Embryonic facial prominence (tissue), 1 donor: ENCODE results near the gene SENP1.

ENCODE experiments used
- DNase-seq: peaks from one replicate; pipeline ENCODE4 v3.0.0-alpha.2; 2016; ENCODE audit errors: extremely low spot score

Gene SENP1

DNA sequence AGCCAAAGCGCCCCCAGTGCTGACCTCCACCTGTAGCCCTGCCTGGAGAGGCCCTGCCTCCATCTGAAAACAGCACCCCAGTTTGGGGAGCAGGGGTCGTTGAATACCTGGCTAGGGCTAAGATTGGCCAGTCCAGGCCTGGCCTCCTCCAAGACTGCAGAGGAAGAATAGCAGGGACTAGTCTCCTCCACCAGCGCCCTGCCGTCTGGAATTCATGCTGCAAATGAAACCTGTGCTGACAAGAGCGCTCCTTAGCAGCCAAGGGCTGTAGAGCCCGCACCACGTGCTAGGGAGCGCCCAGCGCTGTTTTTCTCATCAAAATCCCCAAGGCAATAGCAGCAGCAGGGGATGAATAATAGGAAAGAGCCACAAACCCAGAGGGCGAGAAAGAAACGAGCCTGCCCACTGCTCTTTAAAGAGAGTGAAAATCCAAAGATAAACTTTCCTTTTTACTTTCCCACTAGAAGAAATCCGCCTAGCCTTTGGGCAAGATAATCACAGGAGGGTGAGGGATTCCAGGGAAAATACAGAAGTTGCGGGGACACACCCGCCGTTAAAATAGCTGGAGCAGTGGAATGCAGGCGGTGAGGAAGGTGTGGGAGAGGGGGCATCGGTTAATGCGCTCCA, 104.9 kb downstream of the SENP1 start:
- no peak for DNase-seq

GRCh38 chr12:47999816-48000215, 106.1 kb downstream of the SENP1 start:
- no peak for DNase-seq

DNA sequence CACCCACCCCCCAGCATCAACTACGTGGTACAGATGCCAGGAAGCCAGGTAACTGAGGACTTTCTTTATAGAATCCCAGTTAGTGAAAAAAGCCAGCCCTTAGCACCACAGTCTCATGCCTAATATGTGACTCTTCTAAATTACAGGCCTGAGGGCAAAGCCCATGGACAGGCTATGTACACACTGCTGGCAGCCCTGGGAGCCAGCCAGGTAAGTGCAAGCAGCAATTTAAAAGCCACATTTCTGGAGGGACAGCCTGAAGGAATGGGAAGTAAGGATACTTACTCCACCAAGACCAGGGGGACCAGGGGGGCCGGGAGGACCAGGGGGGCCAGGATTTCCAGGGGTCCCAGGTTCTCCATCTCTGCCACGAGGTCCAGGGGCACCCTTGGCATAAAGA, 108.6 kb downstream of the SENP1 start:
- DNase-seq, result no peak

GRCh38 chr12:47995981-47996401, 109.9 kb downstream of the SENP1 start:
- DNase-seq, result no peak

DNA sequence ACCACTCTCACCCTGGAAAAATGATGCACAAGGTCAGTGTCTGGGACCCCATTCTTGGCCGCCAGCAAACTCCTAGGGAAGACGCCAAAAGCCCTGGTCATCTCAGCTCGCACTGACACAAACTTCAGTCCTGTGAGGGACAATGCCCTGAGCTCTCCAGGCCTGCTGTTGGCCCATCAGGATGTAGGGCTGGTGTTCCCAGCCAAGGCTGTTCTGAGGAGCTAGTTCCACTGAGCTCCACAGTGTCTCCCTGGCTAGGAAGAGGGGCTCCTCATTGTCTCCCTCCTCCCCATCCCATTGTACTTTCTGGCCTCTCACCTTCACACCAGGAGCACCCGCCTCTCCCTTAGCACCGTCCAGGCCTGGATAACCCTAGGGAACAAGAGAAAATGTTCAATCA, 112.4 kb downstream of the SENP1 start:
- no peak for DNase-seq
